HG03378 (cell line): ENCODE data around the gene FAM120C.

ENCODE experiments used
- ATAC-seq: cut with Tn5 transposase; IDR thresholded peaks from one replicate; pipeline ENCODE4 v1.9.1; 2021; ENCODE audit warnings: mild to moderate bottlenecking, moderate library complexity; ENCODE audit not compliant: unreplicated experiment

Gene FAM120C

GRCh38 chrX:54182864-54183613, at the start of gene FAM120C:
TSS of gene FAM120C (minus strand) at chrX:54183254. CDS start at chrX:54183198, 56 bp downstream.
- peak; percentile 2 for ATAC-seq

- no peak for ATAC-seq
Observed at GRCh38 chrX:54230435-54231148, 47.5 kb upstream of the FAM120C start.

- ATAC-seq = no peak
Observed at GRCh38 chrX:54223581-54223980, 40.5 kb upstream of the FAM120C start.

- ATAC-seq = no peak
Observed at GRCh38 chrX:54213603-54214002, 30.5 kb upstream of the FAM120C start.

- no peak for ATAC-seq
Observed at GRCh38 chrX:54208531-54208930, 25.5 kb upstream of the FAM120C start.

- no peak for ATAC-seq
Observed at GRCh38 chrX:54198262-54198661, 15.2 kb upstream of the FAM120C start.

- ATAC-seq = no peak
Observed at GRCh38 chrX:54194982-54195588, 12.0 kb upstream of the FAM120C start.

GRCh38 chrX:54193085-54193821, 10.2 kb upstream of the FAM120C start:
- ATAC-seq = no peak

GRCh38 chrX:54184474-54184873, 1.4 kb upstream of the FAM120C start:
- ATAC-seq = no peak

GRCh38 chrX:54182194-54182863, 725 bp downstream of the FAM120C start:
- peak; percentile 52 for ATAC-seq

GRCh38 chrX:54181202-54181953, 1.7 kb downstream of the FAM120C start:
- no peak for ATAC-seq

GRCh38 chrX:54180403-54180802, 2.7 kb downstream of the FAM120C start:
- no peak for ATAC-seq

GRCh38 chrX:54178100-54178940, 4.7 kb downstream of the FAM120C start:
- ATAC-seq = peak; percentile 46

- ATAC-seq = no peak
Observed at GRCh38 chrX:54177306-54177705, 5.7 kb downstream of the FAM120C start.

- ATAC-seq = no peak
Observed at GRCh38 chrX:54173791-54174190, 9.3 kb downstream of the FAM120C start.

- ATAC-seq = no peak
Observed at GRCh38 chrX:54172455-54172854, 10.6 kb downstream of the FAM120C start.

- no peak for ATAC-seq
Observed at GRCh38 chrX:54171527-54172250, 11.4 kb downstream of the FAM120C start.

- ATAC-seq = no peak
Observed at GRCh38 chrX:54171091-54171490, 12.0 kb downstream of the FAM120C start.
